Globus pallidus (tissue), 1 donor: ENCODE measurements around the gene NMNAT2.

ENCODE experiments used
- DNase-seq: peaks from one replicate; pipeline ENCODE4 v3.0.0-alpha.2; 2015; ENCODE audit warnings: low spot score

NMNAT2 gene

DNA sequence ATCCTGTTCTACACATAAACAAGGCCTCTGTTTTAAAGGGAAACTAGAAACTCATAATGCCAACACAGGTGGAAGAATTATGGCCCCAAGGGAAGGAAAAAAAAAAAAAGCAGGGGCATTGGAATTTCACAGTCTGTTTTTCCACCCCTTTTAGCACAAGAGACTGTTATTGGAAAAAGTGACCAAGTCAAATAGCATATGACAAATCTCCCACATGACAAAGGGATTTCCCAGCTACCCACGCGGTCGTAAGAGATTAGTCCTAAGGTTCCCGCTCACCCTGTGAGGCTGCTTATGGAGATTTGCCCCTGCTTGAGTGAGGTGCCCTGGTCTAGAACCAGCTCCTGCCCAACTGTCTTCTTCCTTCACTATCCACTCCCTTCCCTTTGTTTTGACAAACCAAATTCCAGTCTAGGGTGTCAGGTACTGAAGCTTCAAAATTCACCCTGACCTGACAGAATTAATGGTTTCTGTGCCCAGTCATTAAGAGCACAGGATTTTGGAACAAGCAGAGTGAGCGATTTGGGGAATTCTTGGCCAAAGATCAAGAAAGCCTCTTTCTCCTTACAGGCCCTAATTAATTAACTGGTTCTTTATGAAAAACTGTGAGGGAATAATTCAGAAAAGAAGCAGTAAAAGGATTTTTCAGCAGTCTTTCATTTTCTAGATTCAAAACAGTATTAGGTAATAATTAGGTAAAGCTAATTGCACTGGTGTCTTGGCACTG, 107.3 kb downstream of the NMNAT2 start:
- DNase-seq = no peak

DNA sequence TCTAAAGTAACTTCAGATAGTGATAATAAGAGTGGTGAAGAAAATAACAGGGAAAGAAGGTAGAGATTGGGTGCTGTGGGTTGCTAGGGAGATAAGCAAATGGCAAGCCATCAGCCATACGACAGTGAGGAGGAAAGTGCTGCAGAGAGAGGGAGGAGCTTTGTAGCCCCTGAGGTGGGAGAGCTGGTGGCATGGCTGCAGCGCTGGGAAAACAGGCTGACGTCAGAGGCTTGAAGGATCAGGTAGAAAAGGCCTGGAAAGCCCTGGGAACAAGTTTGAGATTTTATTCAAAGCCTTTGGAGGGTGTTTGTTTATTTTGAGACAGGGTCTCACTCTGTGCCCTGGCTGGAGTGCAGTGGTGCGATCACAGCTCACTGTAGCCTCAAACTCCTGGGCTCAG, 109.5 kb downstream of the NMNAT2 start:
- DNase-seq = no peak

DNA sequence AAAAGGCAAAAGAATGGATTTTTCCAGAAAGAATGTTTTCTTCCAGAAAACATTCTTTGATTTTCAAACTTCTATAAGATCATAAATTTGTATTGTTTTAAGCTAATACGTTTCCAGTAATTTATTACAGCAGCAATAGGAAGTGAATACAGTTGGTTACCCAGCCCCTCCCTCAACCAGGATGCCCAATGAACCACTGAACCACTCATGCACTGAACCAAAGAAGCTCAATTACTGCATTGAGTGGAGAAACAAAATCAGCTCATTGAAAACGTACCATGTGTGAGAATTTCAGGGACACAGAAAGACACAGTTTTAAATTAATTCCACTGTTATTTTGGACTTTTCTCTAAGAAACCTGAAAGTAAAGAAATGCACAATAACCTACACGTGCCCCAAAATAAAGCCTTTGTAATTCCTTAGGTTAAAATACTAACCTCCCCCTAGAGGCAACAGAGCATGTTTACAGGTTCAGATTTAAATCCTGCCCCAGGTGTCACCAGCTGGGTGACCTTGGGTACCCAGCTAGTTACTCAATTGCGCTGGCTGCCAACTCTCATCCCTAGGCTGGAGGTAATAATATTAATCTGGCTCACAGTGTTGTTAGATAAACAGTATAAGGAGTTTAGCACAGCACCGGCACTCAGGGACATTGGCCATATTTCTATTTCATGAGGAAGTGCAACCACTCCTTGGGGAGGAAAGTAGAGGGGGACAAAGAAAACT, 111.7 kb downstream of the NMNAT2 start:
- no peak for DNase-seq

DNA sequence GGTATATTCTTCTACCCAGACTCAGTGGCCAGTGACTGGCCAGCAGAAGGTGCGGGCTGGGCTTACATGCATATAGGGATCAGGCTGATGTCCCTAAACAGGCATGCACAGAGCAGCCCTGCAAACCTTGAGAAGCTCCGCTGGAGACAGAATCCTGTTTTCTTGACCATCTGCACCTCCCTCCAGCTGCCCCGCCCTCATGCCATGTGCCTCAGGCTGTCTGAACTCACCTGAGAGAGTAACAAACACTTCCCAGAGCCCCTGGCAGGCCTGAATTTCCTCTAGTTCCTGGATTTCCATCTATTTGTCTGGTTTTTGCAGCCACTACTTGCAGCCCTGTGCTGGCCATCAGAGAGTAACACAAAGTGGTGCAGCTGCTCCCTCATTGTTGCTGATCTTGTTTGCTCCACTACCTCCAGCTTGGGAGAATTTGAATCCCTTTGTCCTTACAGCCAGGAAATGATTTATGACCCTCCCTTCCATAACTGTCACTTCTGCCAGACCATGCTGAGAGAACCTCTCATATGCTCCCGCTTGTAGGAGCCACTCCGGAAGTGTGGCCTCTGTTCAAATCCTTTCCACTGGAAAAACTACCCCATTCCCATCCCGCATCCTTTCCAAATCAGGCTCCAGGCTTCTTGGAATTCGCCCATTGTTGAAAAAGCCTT, 113.6 kb downstream of the NMNAT2 start:
- DNase-seq = no peak

DNA sequence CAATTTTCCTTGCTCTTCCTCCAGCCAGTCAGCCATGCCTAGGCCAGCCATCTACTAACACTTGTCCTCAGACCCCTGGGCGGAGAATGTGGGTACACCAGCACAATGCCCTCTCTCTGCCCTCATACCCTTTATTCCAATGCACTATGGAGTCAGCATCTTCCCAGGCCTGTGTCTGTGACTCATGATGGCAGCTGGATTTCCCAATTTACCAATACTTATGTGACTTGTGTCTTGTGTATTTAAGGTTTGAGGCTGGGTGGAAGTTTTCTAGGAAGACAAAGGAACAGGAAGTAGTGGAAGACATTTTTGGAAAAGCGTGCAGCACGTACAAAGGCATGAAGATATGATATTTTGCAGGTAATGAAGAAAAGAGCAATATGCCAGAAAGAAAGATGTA, 114.3 kb downstream of the NMNAT2 start:
- DNase-seq = no peak

DNA sequence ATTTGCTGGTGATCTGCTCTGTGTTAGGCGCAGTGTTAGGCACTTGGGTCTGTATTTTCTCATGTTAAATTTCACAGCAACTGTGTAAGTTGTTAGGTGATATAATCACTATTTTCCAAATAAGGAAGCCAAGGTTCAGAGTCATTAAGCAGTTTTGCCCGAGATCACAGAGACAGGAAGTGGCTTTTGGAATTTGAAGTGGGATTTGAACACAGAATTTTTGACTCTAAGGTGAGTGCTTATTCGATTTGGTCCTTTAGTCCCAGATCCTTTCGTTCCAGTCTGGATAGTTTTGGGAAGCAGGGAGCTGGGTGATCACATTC, 114.9 kb downstream of the NMNAT2 start:
- DNase-seq = no peak

DNA sequence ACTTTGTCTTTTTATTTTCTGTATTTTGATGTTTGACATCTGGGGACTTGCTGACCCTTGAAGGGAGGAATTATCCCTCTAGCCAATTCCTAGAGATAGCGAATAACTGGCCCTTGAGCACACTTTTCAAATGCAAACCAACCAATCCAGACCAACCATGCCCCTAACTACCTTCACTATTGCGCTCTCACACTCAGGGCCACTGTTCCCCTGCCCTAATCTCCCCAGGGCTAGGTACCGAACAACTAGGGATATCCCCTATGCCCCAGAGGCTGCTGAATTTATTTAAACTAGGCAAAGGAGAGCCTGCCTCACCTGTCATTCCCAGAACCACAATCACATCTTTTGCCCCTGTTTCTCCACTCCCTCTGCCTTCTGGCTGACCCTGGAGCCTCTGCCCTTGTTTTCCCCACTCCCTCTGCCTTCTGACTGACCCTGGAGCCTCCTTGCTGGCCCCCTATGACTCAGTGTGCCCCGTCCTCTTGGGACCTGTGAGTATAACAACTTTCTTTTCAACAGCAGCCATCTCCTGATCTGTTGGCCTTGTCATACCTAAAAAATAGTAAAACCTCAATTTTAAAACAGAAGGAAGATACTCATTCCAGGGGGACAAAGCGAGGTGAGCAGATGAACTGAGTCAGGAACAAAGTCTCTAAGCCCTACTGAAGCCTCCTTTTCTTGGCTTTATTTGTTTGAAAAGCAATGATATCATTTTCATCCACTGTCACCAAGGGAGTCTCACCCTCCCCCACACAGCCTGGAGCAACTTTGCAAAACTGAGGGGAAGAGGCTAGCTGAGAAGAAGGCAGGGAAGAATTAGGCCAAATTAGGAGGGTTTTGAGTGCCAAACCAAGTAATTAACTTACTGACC, 115.5 kb downstream of the NMNAT2 start:
- DNase-seq = no peak

DNA sequence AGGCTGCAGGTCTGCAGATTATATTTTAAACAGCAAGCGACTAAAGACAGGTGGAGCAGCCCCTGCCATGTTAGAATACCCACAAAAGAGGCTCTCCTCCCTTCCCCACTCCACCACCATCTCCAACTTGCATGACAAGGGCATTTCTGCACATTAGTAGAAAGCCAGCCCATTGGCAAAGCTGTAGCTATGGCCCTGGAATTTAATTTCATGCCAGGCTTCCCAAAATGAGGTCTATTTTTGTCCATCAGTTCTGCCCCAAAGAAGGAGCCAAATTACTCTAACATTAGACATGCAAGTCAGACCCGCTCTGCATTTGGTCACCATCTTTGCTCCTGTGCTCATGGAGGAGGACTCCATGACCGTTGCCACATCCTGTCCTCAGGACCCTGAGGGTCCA, 116.9 kb downstream of the NMNAT2 start:
- DNase-seq = no peak

DNA sequence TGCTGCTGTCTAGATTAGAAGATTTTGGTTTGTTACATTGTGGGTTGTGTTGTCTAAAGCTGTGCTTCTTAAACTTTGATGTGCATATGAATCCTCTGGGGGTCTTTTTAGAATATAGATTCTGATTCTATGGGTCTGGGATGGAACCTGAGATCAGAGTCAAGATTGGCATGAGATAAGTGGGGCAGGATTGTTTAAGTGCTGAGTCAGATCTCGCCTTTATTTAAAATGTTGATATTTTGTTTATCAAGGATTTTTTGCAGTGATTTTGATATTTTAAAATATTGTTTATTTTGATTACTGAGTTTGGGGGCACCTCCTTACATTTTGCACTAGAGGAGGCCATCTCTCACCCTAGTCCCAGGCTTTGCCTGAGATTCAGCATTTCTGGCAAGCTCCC, 117.4 kb downstream of the NMNAT2 start:
- DNase-seq = no peak

DNA sequence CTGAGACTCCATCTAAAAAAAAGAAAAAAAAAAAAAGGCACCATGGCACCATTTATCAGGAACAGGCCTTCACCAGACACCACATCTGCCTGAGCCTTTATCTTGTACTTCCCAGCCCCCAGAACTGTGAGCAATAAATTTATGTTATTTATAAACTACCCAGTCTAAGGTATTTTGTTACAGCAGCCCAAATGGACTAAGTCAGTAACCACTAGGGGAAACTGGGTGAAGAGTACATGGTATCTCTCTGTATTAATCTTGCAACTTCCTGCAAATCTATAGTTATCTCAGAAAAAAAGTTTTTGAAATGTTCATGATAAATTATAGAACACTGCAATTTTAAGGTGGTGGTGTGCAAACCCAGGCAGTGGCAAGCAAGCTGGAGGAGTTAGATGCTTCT, 117.8 kb downstream of the NMNAT2 start:
- DNase-seq = no peak

DNA sequence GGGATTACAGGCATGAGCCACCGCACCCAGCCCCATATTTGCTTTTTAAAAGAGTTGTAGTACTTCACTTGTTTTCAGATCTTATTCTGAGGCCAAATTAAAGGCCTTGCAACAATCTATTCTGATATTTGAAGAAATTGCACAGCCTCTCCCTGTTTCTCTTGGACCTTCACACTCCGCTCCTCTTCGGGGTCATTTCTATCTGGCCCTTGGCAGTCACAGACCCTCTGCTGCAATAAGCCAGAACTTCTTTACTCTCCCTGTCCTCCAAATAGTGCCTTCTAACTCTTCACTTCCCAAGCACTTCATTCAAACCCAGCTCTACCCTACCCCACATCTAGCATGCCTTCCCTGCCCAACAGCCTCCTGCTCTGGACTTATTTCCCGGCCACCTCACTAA, 121.4 kb downstream of the NMNAT2 start:
- DNase-seq = no peak

DNA sequence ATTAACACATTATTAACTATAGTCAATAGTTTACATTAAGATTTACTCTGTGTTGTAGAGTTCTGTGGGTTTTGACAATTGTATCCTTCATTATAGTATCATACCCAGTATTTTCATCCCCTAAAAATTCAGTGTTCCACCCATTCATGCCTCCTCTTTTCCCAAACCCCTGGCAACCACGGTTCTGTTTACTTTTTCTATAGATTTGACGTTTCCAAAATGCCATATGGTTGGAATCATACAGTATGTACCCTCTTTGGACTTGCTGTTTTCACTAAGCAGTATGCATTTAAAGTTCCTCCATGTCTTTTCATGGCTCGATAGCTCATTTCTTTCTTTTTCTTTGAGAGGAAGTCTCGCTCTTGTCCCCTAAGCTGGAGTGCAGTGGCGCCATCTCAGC, 122.7 kb downstream of the NMNAT2 start:
- no peak for DNase-seq

DNA sequence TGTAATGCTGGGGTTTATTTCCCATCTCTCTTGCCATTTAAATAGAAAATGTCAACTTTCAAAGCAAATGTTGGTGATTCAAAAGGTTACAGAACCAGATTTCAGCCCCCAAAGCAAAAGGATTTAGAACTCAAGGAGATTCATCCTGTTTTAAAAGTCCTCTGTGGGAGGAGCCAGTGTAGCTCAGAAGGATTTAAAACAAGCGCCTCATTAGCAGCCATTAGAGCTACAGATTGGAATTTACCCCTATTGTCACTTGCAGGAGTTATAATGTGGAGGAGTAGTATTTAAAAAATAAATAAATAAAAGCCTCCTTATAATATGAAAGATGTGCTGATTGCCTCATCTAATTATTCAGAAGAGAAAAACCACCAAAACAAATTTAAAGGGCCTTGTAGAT, 124.3 kb downstream of the NMNAT2 start:
- DNase-seq = no peak

DNA sequence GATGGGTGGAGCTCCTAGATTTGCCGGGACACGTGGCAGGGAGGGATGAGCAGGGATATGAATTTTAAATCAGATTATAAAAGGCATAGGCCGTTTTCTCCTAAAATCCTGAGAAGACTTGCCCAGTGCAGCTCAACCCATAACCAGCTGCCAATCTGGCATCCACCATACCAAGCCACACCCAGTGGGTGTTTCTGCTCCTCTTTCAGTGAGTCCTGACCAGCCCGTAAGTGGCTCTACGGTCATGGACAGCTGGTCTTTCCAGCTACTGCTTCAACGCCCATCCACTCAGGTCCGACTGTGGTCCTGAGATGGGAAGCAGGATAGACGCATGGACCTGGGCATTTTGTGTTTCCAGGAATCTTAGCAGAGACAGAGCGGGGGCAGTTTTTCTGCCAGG, 124.9 kb downstream of the NMNAT2 start:
- no peak for DNase-seq

DNA sequence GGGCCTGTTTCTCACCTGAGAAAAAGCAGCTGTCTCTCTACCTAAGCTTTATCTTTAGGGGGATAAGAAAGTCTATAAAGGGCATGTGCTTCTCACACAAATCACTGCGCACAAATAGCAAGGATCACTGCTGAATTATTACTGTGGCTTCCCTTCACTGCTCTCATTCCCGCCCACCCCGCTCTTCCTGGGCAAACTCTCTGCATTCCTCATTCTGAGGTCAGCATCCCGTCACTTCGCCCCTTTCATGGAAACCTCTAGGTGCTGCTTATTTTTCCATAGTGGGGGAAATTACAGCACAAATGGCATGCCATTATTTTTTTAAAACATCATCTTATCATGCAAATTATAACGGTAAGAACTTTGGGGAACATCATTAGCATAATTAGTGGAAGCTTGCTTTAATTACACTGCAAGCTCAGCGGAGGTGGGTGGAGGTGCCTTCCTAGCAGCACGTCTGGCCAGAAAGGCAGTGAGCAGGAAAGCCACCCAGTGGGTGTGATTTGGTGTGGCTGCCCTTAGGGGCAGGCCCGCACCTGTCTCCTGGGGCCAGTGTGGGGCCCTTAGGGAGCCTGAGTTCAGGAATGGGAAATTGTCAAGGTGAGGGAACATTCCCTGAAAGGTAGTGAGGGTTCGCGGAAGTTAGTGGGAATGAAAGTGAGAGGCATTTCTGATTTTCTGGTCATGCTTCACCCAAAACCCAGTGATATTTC, 126.2 kb downstream of the NMNAT2 start:
- DNase-seq = no peak

DNA sequence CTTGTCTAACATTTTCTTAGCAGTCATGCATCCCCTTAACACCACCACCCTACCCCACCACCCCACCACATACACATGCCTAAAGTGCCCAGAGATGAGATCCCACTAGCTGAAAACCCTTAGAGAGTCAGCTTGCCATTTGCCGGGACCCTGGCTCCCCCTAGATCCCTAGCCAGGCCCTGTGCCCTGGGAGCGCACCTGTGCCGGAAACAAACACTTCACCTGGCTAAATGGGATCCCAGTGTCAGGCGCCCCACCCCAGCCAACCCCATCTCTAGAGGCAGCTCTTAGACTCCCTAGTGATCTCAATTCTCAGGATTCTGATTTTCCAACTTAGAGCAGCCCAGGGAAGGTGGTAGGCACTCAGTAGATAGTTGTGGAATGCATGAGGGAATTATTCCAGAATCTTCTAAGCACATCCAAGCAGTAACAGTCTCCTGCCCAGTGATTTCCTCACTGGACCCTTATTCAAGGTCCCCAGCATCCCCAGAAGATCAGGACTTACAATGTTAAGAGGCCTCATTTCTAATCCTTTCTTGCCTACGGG, 126.9 kb downstream of the NMNAT2 start:
- no peak for DNase-seq

DNA sequence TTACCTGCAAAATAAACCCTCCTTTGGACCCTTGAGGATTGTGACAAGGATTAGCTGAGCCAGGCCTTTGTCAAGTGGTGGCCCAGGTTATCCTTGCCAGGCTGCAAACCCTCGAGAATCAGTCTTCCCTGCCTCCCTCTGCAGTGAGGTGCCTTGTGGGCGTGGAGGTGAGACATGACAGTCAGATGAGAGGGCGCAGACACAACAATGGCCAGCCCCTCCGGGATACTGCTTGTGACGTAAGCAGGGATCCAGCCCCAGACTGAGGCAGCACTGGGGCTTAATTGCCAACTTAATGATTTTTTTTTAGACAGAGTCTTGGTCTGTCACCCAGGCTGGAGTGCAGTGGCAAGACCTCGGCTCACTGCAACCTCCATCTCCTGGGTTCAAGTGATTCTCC, 127.6 kb downstream of the NMNAT2 start:
- no peak for DNase-seq

DNA sequence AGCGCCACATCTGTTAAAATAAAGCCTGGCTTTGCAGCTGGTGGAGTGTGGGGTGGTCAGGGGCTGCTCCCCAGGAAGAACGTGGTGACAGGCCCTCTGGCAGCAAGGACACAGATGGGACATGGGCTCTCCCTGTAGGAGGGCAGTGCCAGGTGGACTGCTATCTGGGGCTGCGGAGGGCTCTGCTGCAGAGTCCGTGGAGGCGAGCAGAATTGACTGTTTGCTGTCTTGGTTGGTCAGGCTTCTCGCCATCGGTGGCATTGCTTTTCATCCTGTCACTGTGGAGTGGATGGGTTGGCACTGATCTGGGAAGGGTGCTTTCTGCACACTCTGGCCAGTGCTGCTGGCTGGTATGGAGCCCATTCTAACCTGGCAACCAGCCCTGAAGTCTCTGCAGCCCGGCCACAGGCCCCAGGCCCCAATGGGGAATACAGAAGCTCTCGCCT, 129.1 kb downstream of the NMNAT2 start:
- no peak for DNase-seq

DNA sequence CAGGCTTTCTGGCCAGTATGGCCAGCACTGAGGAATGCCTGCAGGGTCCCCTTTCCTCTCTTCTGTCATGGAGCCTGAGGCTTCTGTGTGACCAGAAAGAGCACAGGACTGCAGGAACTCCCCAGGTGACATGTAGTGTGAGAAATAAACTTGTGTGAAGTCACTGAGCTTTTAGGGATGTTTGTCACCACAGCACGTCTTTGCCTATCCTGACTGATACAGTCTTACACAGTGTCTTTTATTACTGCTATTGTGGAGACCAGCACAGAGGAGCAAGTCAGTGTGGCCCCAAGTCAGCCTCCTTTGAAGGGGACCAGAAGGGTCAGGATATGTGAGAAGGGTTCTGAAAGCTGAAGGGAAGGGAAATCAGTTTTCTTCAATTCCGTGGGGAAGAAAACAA, 129.6 kb downstream of the NMNAT2 start:
- no peak for DNase-seq

DNA sequence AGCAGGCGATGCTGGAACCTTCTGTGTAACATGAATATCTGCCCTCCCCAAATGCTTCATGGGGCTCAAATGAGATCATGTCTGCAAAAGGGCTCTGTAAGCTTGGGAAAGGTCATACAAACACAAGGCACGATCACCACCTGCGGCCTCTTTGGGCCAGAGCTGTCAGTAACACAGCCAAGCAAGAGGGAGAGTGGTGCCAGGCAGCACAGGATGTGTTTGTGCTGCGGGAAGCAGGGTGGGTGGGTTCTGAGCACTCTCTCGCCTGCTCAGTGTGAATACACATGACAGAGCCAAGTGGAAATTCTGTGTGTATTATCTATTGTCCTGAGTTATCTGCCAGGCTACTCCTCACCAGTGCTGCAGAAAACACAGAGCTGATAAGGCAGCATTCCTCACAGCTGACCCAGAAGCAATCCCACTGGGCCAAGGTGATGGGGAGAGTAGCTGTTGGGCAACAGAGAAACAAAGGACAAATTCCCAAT, 130.9 kb downstream of the NMNAT2 start:
- peak; percentile 48 for DNase-seq

DNA sequence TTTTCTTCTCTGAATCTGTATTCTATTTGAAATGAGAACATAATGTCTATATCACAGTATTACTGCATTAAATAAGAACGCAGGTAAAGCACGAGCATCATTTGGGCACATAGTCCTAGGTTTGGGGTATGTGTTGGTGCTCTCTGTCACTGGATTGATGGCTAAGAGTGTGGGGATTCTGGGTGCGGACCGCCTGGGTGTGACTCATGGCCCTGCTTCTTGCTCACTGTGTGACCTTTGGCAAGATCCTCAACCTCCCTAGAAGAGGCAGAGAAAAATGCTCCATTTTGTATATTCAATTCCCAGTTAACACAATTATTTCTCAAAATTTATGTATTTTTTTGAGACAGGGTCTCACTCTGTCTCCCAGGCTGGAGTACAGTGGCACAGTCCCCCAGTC, 132.4 kb downstream of the NMNAT2 start:
- DNase-seq = no peak
